Measurements from ENCODE around the gene MDFIC.

The MDFIC gene

GRCh38 chr7:115044224-115044623 is 122.3 kb downstream of the MDFIC start:
- no peak for DNase-seq

GRCh38 chr7:115047958-115048720 is 126.2 kb downstream of the MDFIC start:
- DNase-seq = no peak

GRCh38 chr7:115052706-115053105 is 130.8 kb downstream of the MDFIC start:
- no peak for DNase-seq

GRCh38 chr7:115054478-115055065 is 132.7 kb downstream of the MDFIC start:
- no peak for DNase-seq

- no peak for DNase-seq
These were observed 134.1 kb downstream of the MDFIC start for GRCh38 chr7:115056019-115056418.

GRCh38 chr7:115058726-115059125 is 136.8 kb downstream of the MDFIC start:
- no peak for DNase-seq

GRCh38 chr7:115059321-115059720 is 137.4 kb downstream of the MDFIC start:
- no peak for DNase-seq

GRCh38 chr7:115060095-115060870 is 138.4 kb downstream of the MDFIC start:
- no peak for DNase-seq

GRCh38 chr7:115066050-115066449 is 144.2 kb downstream of the MDFIC start:
- no peak for DNase-seq

- DNase-seq = no peak
These were observed 144.7 kb downstream of the MDFIC start for GRCh38 chr7:115066634-115067033.

- no peak for DNase-seq
These were observed 146.3 kb downstream of the MDFIC start for GRCh38 chr7:115068220-115068619.
